Measurements from ENCODE around the gene SLC19A1.
A peak's percentile ranks its signal among the peaks of the same experiment; 100 is the strongest.

The SLC19A1 gene

DNA sequence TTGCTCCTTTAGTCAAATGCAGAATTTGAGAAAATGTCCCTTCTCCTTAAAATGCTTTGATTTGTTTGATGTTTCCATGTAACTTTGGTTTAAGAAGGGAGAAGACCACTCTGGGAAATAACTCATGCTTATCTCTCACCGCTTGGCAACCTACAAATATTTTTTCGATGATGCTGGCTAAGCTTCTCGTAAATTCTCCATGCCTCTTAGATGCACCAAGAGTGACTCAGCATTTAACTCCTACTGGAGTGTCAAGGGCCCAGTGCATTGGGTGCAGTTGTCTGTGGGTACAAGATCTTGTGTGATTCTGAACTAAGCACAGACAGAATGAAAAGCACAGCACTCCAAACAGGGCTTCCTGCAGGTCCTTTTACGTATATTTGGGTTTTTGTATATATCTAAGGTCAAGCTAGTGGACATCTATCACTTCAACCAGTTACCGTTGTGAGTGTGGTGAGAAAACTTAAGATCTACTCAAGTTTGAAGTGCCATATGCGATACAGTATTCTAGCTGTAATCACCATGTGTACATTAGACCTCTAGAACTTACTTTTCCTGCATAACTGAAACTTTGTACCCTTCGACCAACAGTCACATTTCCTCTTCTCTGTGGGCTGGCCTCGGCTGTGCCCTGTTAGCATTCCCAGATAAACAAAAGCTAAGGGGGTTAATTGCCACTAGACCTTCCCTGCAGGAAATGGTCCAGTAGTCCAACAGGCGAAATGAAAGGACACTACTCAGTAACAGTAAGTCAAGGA is 81.5 kb downstream of the SLC19A1 start:
- Histone ChIP-seq H3K27me3 (ENCODE audit: insufficient read depth, low read length, poor library complexity) (no peaks in the 10 kb centered on the region), H2BK5ac (ENCODE audit: low read length) (no peak overlapping the region), H3K18ac (ENCODE audit: low read length) (no peak overlapping the region), H4K5ac (ENCODE audit: low read length) (no peak overlapping the region), H3K79me1 (ENCODE audit: low read length) (peaks cover 17% of the 10 kb centered on the region), H3K9ac (ENCODE audit: low read length) (no peak overlapping the region), H3K56ac (ENCODE audit: low read length) (no peak overlapping the region), H3K79me2 (ENCODE audit: control insufficient read depth, insufficient read depth, low read length) (peaks cover 19% of the 10 kb centered on the region), H3K4me2 (ENCODE audit: low read length) (no peak overlapping the region), H3K4me3 (ENCODE audit: low read length) (no peak overlapping the region), H2AK5ac (ENCODE audit: low read length) (no peak overlapping the region), H3K23ac (ENCODE audit: low read length) (no peak overlapping the region), H3K27ac (ENCODE audit: low read depth, low read length) (no peak overlapping the region), H3K36me3 (ENCODE audit: control insufficient read depth, insufficient read depth, low read length) (no peaks in the 10 kb centered on the region), H3K4ac (ENCODE audit: low read depth, low read length) (no peak overlapping the region), H2BK120ac (ENCODE audit: low read depth, low read length) (no peak overlapping the region), H2BK15ac (replicated peaks; ENCODE audit: low read depth) (no peak overlapping the region), H4K8ac (ENCODE audit: low read depth, low read length) (no peak overlapping the region), H3K4me1 (ENCODE audit: control insufficient read depth, low read depth, low read length) (no peaks in the 10 kb centered on the region)
- no CpG with 5 or more reads among the region's 9 CpGs for WGBS (ENCODE audit: extremely low coverage, insufficient coverage, low lambda C conversion rate)
- peak; percentile 45 for DNase-seq

DNA sequence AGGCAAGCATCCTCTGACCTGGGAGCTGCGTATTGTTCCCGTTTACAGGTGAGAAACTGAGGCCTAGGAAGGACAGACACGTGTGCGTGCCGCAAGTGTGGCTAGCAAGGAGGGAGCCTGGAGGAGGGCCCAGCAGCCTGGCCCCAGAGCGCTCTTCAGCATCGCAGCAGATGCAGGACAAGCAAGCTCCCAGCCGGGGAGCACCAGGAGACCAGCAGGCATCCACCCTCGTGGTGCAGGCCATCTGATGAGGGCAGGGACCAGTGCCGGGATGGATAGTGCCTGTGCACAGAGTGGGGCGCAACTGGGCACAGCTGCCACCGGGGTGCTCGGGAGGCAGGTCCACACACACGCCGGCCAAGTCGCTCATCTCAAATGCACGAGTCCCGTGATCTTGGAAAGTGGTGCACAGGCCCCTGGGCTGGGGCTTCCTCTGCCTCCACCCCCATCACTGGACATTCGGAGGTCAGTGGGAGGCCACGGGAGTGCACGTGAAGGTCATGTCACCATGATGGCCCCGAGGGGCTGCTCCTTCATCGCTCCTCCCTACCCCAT is 82.2 kb downstream of the SLC19A1 start:
- H4K8ac ChIP-seq (ENCODE audit: low read depth, low read length): no peak overlapping the region
- DNase-seq: no peak
- H3K4me2 ChIP-seq (ENCODE audit: low read length): no peak overlapping the region
- peaks cover 12% of the 10 kb centered on the region for H3K79me1 ChIP-seq (ENCODE audit: low read length)
- H3K56ac ChIP-seq (ENCODE audit: low read length): no peak overlapping the region
- no peak overlapping the region for H3K23ac ChIP-seq (ENCODE audit: low read length)
- no peak overlapping the region for H2BK120ac ChIP-seq (ENCODE audit: low read depth, low read length)
- H3K27ac ChIP-seq (ENCODE audit: low read depth, low read length): no peak overlapping the region
- no peak overlapping the region for H2BK15ac ChIP-seq (replicated peaks; ENCODE audit: low read depth)
- no peak overlapping the region for H2AK5ac ChIP-seq (ENCODE audit: low read length)
- H3K4me1 ChIP-seq (ENCODE audit: control insufficient read depth, low read depth, low read length): no peaks in the 10 kb centered on the region
- peaks cover 16% of the 10 kb centered on the region for H3K79me2 ChIP-seq (ENCODE audit: control insufficient read depth, insufficient read depth, low read length)
- no peak overlapping the region for H3K4me3 ChIP-seq (ENCODE audit: low read length)
- no peak overlapping the region for H2BK5ac ChIP-seq (ENCODE audit: low read length)
- no CpG with 5 or more reads among the region's 23 CpGs for WGBS (ENCODE audit: extremely low coverage, insufficient coverage, low lambda C conversion rate)
- H3K18ac ChIP-seq (ENCODE audit: low read length): no peak overlapping the region
- H3K4ac ChIP-seq (ENCODE audit: low read depth, low read length): no peak overlapping the region
- H4K5ac ChIP-seq (ENCODE audit: low read length): no peak overlapping the region
- no peaks in the 10 kb centered on the region for H3K27me3 ChIP-seq (ENCODE audit: insufficient read depth, low read length, poor library complexity)
- H3K36me3 ChIP-seq (ENCODE audit: control insufficient read depth, insufficient read depth, low read length): no peaks in the 10 kb centered on the region
- H3K9ac ChIP-seq (ENCODE audit: low read length): no peak overlapping the region

DNA sequence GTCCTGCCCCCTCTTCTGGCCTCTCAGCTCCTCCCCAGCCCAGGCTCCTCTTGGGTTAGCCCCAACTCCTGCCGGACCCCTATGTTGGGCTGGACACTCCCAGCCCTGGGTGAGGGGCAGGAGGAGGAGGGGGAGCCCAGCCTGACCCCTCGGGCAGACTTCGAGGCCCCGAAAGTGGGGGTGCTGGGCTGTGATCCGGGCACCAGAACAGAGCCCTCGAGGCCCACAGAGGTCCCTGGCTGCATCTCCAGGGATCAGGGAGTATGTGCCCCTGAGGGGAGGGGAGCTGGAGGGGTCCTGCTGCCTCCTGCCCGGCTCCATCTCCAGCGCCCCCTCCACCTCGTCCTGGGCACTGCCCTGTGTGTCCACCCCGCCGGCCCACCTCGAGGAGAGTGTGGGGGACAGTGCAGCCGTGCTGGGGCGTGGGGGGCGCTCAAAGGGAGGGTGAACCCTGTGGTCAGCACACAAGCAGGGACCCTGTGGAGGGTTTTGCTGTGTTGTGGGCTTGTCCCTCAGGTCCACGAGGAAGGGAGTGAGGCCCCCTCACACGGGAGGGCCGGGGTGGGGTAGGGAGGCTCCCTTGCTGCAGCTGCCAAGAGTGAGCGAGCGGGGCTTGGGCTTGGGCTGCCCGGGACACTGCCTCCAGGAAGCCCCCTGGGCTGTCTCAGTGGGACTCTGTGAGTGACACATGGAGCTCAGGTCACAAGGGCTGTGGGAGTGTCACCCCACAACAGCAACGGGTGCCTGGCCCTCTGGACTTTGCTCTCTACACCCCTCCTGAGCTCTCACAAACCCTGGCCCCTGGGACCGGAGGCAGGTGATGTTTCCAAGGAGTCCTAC is 82.8 kb downstream of the SLC19A1 start:
- Histone ChIP-seq H3K27me3 (ENCODE audit: insufficient read depth, low read length, poor library complexity) (no peaks in the 10 kb centered on the region), H2BK120ac (ENCODE audit: low read depth, low read length) (no peak overlapping the region), H3K4me3 (ENCODE audit: low read length) (no peak overlapping the region), H3K79me1 (ENCODE audit: low read length) (peaks cover 15% of the 10 kb centered on the region), H3K18ac (ENCODE audit: low read length) (no peak overlapping the region), H3K9ac (ENCODE audit: low read length) (no peak overlapping the region), H3K56ac (ENCODE audit: low read length) (no peak overlapping the region), H4K5ac (ENCODE audit: low read length) (no peak overlapping the region), H2BK5ac (ENCODE audit: low read length) (no peak overlapping the region), H3K23ac (ENCODE audit: low read length) (no peak overlapping the region), H3K4ac (ENCODE audit: low read depth, low read length) (no peak overlapping the region), H3K27ac (ENCODE audit: low read depth, low read length) (no peak overlapping the region), H3K36me3 (ENCODE audit: control insufficient read depth, insufficient read depth, low read length) (no peaks in the 10 kb centered on the region), H3K4me1 (ENCODE audit: control insufficient read depth, low read depth, low read length) (no peaks in the 10 kb centered on the region), H2AK5ac (ENCODE audit: low read length) (no peak overlapping the region), H4K8ac (ENCODE audit: low read depth, low read length) (no peak overlapping the region), H2BK15ac (replicated peaks; ENCODE audit: low read depth) (no peak overlapping the region), H3K4me2 (ENCODE audit: low read length) (no peak overlapping the region), H3K79me2 (ENCODE audit: control insufficient read depth, insufficient read depth, low read length) (peaks cover 17% of the 10 kb centered on the region)
- DNase-seq: no peak
- no CpG with 5 or more reads among the region's 23 CpGs for WGBS (ENCODE audit: extremely low coverage, insufficient coverage, low lambda C conversion rate)

DNA sequence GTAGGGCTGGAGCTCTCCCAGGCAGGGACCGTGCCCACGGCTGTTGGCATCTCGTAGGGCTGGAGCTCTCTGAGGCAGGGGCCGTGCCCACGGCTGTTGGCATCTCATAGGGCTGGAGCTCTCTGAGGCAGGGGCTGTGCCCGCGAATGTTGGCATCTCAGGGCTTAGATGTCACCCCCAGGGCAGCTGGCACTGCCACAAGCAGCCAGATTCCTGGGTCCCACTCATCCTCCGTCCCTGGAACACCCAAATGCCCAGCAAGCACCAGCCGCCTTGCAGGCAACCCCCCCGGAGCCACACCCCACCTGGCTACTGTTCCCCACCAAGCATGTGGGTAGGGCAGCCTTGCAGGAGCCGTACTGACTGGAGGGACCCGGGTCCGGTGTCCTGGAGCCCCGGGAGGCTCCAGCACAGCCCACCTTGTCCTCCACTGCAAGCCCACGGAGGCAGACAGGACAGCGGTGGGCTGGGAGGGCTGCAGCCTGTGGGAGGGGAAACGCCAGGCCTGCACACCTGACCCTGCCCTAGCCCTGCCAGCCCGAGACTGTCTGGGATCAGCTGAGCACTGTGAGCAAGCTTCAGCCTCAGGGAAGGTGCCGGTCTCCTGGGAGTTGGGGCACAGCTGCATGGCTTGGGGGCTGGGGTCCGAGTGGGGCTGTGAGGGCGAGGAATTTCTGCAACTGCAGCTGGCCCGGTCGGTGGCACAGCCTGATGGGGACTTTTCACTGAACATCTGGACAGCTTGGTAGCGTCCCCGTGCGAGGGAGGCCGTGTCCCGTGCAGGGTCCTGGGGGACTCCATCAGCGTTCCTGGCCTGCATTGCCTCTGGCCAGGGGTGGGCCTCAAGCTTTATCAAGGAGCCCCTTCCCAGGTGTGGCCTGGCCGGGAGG is 83.7 kb downstream of the SLC19A1 start:
- Histone ChIP-seq H3K56ac (ENCODE audit: low read length) (no peak overlapping the region), H3K27ac (ENCODE audit: low read depth, low read length) (no peak overlapping the region)

DNA sequence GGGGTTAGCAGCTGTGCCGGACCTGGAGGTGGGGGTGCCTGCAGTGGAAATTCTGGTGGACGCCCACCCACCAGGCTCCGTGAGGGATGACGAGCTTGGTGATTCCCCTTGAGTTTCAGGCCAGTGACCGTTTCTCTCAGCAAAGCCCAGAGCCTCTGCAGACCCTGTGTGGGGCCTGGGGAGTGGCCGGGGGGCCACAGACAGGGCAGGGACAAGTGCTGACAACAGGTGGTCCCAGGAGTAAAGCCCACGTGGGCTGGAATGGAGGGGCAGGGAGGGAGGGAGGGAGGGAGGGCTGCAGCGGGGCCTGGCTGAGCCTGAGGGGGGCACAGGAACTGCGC is 84.4 kb downstream of the SLC19A1 start:
- Histone ChIP-seq H4K8ac (ENCODE audit: low read depth, low read length) (no peak overlapping the region), H2BK5ac (ENCODE audit: low read length) (no peak overlapping the region), H3K56ac (ENCODE audit: low read length) (no peak overlapping the region), H3K79me2 (ENCODE audit: control insufficient read depth, insufficient read depth, low read length) (peaks cover 28% of the 10 kb centered on the region), H3K18ac (ENCODE audit: low read length) (no peak overlapping the region), H3K36me3 (ENCODE audit: control insufficient read depth, insufficient read depth, low read length) (no peaks in the 10 kb centered on the region), H3K79me1 (ENCODE audit: low read length) (peaks cover 24% of the 10 kb centered on the region), H3K27ac (ENCODE audit: low read depth, low read length) (no peak overlapping the region), H4K5ac (ENCODE audit: low read length) (no peak overlapping the region), H3K4me2 (ENCODE audit: low read length) (no peak overlapping the region), H2BK120ac (ENCODE audit: low read depth, low read length) (no peak overlapping the region), H2BK15ac (replicated peaks; ENCODE audit: low read depth) (no peak overlapping the region), H3K27me3 (ENCODE audit: insufficient read depth, low read length, poor library complexity) (no peaks in the 10 kb centered on the region), H3K4me1 (ENCODE audit: control insufficient read depth, low read depth, low read length) (no peaks in the 10 kb centered on the region), H3K4ac (ENCODE audit: low read depth, low read length) (no peak overlapping the region), H3K9ac (ENCODE audit: low read length) (no peak overlapping the region), H3K23ac (ENCODE audit: low read length) (no peak overlapping the region), H2AK5ac (ENCODE audit: low read length) (no peak overlapping the region), H3K4me3 (ENCODE audit: low read length) (no peak overlapping the region)
- WGBS (ENCODE audit: extremely low coverage, insufficient coverage, low lambda C conversion rate): no CpG with 5 or more reads among the region's 9 CpGs
- DNase-seq: no peak

More for the DNA sequence above, 83.7 kb downstream of the SLC19A1 start:
- DNase-seq: no peak
- Histone ChIP-seq H3K4me1 (ENCODE audit: control insufficient read depth, low read depth, low read length) (no peaks in the 10 kb centered on the region), H3K9ac (ENCODE audit: low read length) (no peak overlapping the region), H3K18ac (ENCODE audit: low read length) (no peak overlapping the region), H2BK5ac (ENCODE audit: low read length) (no peak overlapping the region), H3K4ac (ENCODE audit: low read depth, low read length) (no peak overlapping the region), H3K4me2 (ENCODE audit: low read length) (no peak overlapping the region), H3K79me2 (ENCODE audit: control insufficient read depth, insufficient read depth, low read length) (peaks cover 24% of the 10 kb centered on the region), H2BK120ac (ENCODE audit: low read depth, low read length) (no peak overlapping the region), H3K23ac (ENCODE audit: low read length) (no peak overlapping the region), H2BK15ac (replicated peaks; ENCODE audit: low read depth) (no peak overlapping the region), H2AK5ac (ENCODE audit: low read length) (no peak overlapping the region), H4K8ac (ENCODE audit: low read depth, low read length) (no peak overlapping the region), H3K79me1 (ENCODE audit: low read length) (peaks cover 22% of the 10 kb centered on the region), H3K4me3 (ENCODE audit: low read length) (no peak overlapping the region), H3K36me3 (ENCODE audit: control insufficient read depth, insufficient read depth, low read length) (no peaks in the 10 kb centered on the region), H3K27me3 (ENCODE audit: insufficient read depth, low read length, poor library complexity) (no peaks in the 10 kb centered on the region), H4K5ac (ENCODE audit: low read length) (no peak overlapping the region)
- no CpG with 5 or more reads among the region's 30 CpGs for WGBS (ENCODE audit: extremely low coverage, insufficient coverage, low lambda C conversion rate)
